HG02943 (cell line): ENCODE results near the gene KLHDC8A.
"Not testable (repeated sequence)": the region's sequence is repeated elsewhere in the genome, so short reads cannot be mapped to it uniquely, and the experiment has no call there.

ENCODE experiments used
- ATAC-seq: cut with Tn5 transposase; IDR thresholded peaks from one replicate; pipeline ENCODE4 v1.9.1; 2021; ENCODE audit warnings: mild to moderate bottlenecking, low read depth, moderate library complexity; ENCODE audit not compliant: unreplicated experiment

KLHDC8A gene

DNA sequence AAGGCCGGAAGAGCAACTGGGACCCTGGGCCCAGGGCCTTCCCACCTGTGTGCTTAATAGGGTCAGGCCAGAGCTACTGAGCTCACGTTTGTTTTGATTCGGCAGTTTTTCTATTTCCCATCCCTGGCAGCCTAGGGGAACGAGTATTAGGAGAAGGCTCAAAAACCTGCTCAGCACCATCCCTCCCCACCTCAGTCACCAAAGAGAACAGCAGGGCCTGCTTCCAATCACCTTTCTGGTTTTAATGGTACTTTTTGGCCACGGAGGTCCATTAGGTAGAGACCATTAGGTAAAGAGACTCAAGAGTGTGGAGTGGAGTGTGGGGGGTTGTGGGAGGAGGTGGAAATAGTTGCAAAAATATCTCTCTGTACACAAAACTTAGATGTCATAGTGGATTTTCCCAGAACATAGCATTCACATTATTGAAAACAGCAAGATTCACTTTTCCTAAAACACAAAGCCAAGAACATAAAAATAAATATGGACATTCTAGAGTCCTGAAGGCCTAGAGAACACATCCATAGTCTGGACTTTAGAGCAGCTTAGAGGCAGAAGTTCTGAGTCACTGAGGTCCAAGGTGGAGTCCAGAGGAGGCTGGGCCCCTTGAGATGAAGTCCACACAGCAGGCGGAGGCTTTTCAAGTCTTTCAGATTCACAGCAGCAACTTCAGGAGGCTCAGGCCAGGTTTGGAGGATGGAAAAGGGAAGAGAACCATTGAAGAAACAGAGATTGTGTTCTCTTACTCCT is 54.7 kb downstream of the KLHDC8A start:
- ATAC-seq = no peak

DNA sequence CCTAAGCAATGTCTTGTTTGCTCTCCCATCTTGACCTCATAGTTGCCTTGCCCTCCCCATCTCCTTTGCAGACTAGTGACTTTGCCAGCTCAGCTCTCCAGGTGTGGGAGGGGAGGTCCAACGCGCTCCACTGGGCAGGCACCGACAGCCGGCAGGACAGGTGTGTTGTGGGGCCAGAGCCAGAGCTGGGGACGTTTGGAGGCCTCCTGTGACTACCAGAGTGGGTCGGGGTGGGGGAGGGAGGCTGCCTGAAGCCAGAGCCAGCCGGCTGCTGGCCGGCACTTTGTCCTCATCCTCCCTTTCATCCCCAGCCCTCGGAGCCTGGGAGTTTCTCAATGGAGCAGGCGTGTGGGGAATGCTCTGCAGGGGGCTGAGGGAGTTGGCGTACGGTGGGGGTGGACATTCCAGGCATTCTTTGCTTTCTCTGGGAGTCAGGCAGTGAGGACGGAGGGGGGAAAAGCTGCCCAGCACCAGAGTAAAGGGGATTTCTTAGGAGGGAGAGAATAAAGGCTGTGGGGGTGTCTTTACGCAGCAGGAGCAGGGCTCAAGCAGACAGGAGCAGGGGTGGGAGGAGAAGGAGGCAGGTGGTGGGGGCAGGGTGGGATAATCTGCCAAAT is 55.4 kb downstream of the KLHDC8A start:
- ATAC-seq = no peak

DNA sequence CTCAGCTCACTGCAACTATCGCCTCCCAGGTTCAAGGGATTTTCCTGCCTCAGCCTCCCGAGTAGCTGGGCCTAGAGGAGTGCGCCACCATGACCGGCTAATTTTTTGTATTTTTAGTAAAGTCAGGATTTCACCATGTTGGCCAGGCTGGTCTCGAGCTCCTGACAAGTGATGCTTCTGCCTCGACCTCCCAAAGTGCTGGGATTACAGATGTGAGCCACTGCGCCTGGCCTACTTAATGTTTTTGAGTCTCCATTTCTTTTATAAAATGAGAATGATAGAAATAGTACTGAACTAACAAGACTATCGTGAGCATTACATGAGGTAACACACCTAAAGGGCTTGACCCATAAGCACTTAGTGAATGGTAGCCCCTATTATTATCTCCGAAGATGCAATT is 56.6 kb downstream of the KLHDC8A start:
- no peak for ATAC-seq

DNA sequence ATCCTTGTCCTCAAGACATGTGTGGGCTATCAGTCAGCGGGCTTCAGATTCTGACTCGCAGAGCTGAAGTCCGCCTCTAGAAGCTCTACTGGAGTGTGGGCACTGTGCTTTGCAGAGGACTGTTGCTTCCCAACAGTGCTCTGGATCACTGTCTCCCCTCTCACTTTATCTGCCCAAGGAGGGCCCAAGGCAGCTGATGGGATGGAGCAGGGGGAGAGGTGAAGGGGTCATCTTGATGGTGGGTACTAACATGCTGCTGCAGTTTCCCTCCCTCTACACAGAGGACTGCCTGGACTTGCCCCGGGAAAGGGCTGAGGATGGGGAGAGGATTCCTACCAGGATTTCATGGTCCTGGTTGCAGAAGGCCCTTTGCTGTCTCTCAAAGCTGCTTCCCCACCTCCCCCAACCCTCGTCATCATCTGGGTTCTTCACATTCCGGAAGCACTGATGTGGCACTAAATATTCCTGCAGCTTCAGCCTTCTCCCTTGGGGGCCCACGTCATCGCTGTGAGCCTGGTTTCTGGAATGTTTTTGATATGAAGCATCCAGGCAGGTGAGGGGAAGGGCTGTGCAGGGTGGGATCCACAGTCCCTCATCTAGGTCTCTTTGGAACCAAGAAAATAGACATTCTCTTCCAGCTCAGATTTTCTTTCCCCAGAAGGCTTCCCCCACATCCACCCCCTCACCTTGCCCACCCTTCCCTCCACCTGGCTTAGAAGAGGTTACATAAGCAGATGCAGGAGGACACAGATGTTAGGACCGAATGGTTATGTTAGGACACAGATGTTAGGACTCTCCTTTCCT is 58.3 kb downstream of the KLHDC8A start:
- no peak for ATAC-seq

DNA sequence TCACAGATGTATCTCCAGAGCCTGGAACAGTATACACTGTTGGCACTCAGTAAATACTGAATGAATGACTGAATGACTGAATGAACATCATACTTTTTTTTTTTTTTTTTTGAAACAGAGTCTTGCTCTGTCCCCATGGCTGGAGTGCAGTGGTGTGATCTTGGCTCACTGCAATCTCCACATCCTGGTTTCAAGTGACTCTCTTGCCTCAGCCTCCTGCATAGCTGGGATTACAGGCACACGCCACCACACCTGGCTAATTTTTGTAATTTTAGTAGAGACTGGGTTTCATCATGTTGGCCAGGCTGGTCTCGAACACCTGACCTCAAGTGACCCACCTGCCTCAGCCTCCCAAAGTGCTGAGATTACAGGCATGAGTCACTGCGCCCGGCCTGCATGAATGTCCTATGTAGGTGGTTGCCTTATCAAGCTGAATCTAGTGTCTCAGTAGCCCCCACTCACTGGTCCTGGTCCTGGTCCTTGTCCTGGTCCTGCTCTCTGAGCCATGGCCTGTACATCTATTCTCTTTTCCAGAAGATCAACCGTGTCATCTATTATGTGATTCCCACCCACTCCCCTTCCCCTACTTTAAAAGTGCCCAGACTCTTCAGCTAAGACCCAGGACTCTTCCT is 59.1 kb downstream of the KLHDC8A start:
- not testable (repeated sequence) for ATAC-seq

DNA sequence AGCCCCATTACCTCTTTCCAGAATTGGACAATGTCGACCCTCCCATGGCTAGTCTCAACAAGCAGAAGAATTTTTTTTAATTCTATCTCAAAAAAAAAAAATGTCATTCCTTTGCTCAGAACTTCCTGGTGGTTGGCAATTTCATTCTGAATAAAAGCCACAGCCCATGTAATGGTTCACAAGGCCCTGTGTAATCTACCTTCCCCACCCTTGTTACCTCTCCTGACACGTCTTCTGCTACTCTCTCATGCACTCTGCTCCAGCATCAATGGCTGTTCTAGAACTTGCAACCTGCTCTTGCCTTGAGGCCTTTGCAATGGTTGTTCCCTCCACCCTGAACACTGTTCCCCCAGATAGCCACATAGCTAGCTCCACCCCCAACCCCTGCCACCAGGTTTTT is 60.6 kb downstream of the KLHDC8A start:
- ATAC-seq = no peak

DNA sequence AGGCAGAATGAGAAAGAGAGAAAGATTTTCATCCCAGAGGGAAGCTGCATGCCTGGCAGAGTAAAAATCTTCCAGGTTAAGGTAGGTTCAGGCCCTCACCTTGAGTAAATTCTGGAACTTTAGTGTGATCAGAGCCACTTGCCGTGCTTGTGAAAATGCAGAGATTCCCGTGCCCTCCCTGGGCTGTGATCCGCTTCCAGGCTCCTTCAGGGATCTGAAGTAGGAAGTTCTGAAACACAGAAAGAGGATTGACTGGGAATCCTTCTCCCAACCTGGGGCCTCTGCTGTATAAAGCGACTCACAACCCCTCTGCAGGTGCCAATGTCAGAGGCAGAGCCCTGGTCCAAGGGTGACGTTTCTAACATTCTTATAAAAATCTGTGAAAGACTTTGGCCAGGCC is 61.8 kb downstream of the KLHDC8A start:
- no peak for ATAC-seq

DNA sequence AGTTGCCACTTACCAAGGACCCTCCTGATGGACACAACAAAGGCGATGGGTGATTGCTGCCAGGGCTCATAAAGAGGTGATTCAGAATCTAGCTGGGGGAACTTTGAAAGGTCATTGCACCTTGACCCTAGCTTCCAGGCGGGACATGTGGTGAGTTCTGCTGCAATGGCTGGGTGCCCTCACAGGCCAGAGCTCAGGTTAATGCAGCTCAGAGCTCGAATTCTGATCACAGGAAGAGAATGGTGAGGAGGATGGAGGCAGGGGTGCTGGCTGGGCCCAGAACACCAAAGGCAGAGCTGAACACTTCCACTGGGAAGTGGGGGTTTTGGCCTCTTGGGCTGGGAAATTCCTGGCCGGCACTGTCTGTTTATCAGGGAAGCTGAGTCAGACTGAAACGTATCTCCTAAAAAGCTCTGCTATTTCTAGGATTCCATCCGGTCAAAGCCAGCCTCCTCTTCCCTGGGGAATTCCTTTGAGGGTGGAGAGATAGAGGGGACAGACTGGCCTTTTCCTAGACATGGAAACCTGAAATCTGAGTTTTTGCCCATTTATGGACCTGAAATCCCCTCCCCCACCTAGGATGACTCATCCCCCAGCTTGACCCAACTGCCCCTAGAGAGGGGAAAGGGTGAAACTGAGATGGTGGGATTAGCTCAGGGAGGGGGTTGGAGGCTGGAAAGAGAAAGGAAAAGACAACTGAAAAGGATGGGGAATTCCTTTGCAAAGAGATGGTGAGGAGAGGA is 62.4 kb downstream of the KLHDC8A start:
- ATAC-seq = no peak

DNA sequence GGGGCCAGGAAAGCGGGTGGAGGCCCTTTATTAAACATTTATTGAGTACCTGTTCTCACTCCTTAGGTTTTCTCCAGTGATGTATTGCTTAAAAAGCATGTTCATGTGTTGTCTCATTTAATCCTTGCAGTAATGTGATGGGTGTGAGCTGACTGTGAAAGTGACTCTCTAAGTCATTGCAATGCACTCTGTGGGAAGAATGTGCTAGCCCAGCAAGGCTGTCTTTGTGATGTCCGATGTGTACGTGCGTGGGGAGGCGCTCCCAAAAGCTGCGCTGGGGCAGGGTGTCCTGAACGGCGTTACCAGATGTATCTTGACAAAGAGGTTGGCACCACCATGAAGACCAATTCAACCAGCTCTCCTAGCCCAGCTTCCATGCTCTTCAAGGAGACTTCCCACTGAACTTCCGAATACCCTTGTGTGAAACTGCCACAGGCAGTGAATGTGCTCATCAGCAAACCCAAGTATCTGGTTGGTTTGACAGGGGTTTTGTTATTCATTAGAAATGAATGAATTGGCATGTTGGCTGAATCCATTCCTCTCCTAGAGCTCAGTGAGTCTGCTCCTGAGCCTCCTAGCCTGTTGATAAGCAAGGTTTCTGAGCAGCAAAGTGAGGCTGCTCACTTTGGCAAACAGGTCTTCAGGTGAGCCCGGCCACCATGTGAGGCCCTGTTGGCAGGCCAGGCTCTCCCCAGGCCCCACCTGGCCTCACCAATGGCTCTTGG is 63.2 kb downstream of the KLHDC8A start:
- no peak for ATAC-seq

DNA sequence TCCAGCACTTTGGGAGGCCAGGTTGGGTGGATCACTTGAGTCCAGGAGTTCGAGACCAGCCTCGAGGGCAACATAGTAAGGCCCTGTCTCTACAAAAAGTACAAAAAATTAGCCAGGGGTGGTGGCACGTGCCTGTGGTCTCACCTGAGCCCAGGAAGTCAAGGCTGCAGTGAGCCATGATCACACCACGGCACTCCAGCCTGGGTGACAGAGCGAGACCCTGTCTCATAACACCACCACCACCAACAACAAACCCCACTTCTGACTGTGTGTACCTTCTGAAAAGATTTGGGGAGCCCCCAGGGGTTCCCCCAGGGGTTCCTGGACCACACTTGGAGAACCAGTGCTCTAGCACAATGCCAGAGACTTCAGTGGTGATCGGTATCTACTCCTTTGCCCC is 65.1 kb downstream of the KLHDC8A start:
- no peak for ATAC-seq

DNA sequence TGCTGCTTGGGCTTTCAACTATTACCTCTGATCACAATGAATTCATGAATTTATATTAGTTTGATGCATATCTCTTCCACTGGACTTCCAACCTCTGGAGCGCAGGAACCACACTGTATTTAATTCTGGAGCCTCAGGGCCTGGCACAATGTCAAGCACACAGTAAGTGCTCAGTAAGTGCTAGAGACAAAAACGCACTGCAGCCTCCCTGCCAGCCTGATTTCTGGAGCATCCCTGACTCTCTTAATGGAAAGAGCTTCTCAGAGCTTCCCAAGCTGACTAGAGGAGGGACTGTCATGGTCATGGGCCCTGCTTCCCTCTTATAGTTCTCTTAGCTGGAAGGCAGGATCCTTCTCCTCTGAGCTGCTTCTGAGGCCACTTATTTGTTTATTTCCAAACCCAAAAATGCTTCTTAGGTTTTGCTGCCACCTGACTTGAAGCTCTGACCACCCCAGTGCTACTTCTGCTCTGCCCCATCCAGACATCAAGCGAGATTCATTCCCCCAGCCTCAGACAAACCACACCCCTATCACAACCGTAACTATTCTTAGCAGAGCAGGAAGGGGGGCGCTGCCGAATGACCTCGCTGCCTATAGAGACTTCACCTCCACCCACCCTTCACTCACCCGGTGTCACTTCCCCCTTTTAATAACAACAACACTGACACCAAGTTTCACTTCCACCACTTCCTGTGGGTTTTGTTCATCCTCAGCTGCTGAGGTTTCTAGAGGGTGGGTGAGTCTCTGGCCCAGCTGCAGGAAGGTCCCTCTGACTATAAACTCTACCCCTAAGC is 68.8 kb downstream of the KLHDC8A start:
- ATAC-seq = peak; percentile 87

DNA sequence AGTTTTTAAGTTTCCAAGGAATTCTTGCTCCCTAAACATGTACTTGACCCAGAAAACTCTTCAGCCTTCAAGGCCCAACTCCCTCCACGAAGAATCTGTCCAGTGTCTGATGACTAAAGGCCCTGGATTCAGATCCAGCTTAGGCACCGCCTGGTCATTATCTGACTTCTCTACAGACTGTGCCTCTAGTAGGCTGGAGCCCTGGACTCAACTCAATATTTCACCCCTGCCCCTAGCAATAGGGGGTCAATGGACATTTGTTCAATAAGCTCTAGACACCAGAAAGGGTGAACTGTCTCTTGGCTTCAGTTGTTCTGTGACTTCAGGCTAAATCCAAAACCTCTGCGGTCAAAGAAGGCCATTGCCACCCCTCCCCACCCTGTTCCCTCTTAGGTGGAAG is 69.6 kb downstream of the KLHDC8A start:
- ATAC-seq = no peak

DNA sequence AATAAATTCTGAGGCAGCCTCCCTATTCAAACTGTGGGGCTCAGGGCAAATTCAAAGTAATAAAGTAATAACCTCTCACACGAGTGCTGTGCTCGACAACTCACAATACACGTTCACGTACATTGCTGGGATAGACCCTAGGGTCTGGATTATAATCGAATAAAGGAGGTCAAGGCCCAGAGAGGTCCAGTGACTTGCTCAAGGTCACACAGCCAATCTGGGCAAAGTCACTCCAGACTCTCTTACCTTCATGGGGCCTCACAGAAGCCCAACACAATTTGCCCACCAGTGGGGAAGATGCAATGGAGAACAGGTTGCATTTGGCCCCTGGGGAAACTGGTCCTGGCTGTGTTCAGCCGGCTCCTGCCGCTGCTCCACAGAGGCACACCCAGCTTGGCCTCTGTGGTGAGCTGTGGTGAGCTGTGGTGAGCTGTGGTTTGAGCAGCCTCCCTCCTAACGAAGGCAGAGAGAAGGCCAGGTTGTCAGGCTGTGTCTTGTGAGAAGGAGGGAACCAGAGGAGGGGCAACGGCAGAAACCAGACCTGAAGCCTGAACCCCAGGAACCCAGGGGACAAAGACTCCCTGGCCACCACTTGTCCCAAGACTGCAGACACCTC is 70.3 kb downstream of the KLHDC8A start:
- ATAC-seq = no peak
